ENCODE results near the gene VAT1. TPM values are rescaled to one million over a fixed set of nuclear protein-coding genes. Genes with fewer than 3 reads are reported as not detected.
A peak's percentile ranks its signal among the peaks of the same experiment; 100 is the strongest.
"Not testable (repeated sequence)": the region's sequence is repeated elsewhere in the genome, so short reads cannot be mapped to it uniquely, and the experiment has no call there.

The VAT1 gene
- total RNA-seq, 3 donors from 2014 or later: 35.2 to 142 (median 48.7) TPM

- intact Hi-C loops (cut with DNase I, micrococcal nuclease): no loop called here
- Histone ChIP-seq H3K4me3 (no peak overlapping the region), H3K36me3 (ENCODE audit: low read depth) (peaks cover 15% of the 10 kb centered on the region), H3K9me3 (no peaks in the 10 kb centered on the region), H3K4me1 (ENCODE audit: low read depth) (peaks cover 10% of the 10 kb centered on the region)
- ATAC-seq (no peak), DNase-seq (no peak)
- no peak for TF ChIP-seq CTCF (IDR thresholded peaks at IDR 0.05)
Observed at GRCh38 chr17:42985225-42985624, 37.0 kb downstream of the VAT1 start.

- Histone ChIP-seq H3K36me3 (ENCODE audit: low read depth) (no peaks in the 10 kb centered on the region), H3K4me1 (ENCODE audit: low read depth) (peaks cover 14% of the 10 kb centered on the region), H3K9me3 (no peaks in the 10 kb centered on the region), H3K4me3 (no peak overlapping the region)
- no peak for DNase-seq
- no peak for TF ChIP-seq CTCF (IDR thresholded peaks at IDR 0.05)
- intact Hi-C loops (cut with DNase I, micrococcal nuclease): no loop called here
- ATAC-seq: no peak
Observed at GRCh38 chr17:42982266-42982665, 39.9 kb downstream of the VAT1 start.

DNA sequence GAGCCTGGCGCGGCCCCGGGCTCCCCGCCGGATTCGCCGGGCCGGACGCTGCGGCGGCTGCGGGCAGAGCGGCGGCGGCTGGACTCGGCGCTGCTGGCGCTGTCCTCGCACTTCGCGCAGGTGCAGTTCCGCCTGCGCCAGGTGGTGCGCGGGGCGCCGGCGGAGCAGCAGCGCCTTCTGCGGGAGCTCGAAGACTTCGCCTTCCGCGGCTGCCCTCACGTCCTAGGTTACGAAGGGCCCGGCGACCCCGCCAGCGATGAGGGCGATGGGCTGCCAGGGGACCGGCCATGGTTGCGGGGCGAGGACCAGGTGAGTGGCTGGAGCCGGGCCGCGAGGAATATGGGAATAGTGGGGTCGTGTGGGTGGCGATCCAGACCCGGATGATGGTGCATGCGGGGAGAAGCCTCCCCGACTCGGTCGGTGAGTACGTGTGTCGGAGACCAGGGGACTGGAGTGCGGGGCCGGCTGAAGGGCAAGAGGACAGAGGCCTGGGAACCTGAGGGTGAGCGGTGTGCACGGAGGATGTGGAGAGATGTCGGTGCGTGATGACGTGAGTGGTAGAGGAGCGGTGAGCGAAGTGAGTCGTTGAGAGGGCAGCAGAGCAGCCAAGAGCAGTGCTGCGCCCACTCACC lies 41.3 kb downstream of the VAT1 start:
- ATAC-seq (peak; percentile 71), DNase-seq (peak; percentile 68 to 82 (median 78))
- no peak for TF ChIP-seq CTCF (IDR thresholded peaks at IDR 0.05)
- H3K4me3 ChIP-seq: peak overlapping the region; percentile 97
- peaks cover 14% of the 10 kb centered on the region for H3K4me1 ChIP-seq (ENCODE audit: low read depth)
- intact Hi-C loops (cut with DNase I, micrococcal nuclease): no loop called here
- no peaks in the 10 kb centered on the region for H3K36me3 ChIP-seq (ENCODE audit: low read depth)
- no peaks in the 10 kb centered on the region for H3K9me3 ChIP-seq

GRCh38 chr17:42980274-42980765 lies 41.9 kb downstream of the VAT1 start, which contains the start of gene RUNDC1:
Gene RUNDC1 (plus strand): TSS chr17:42980565. CDS start chr17:42980577, 12 bp downstream.
- H3K9me3 ChIP-seq: no peaks in the 10 kb centered on the region
- intact Hi-C loops (cut with DNase I, micrococcal nuclease): no loop called here
- no peaks in the 10 kb centered on the region for H3K36me3 ChIP-seq (ENCODE audit: low read depth)
- H3K4me3 ChIP-seq: peak within 1 kb of the TSS; percentile 97
- DNase-seq (peak; percentile 98 to 99 (median 98)), ATAC-seq (peak; percentile 92)
- H3K4me1 ChIP-seq (ENCODE audit: low read depth): peaks cover 14% of the 10 kb centered on the region
- no peak for TF ChIP-seq CTCF (IDR thresholded peaks at IDR 0.05)

- ATAC-seq: peak; percentile 60
- Histone ChIP-seq H3K4me3 (peak within 1 kb of the TSS; percentile 97), H3K36me3 (ENCODE audit: low read depth) (no peaks in the 10 kb centered on the region), H3K9me3 (no peaks in the 10 kb centered on the region), H3K4me1 (ENCODE audit: low read depth) (peaks cover 14% of the 10 kb centered on the region)
- intact Hi-C loops (cut with DNase I, micrococcal nuclease): no loop called here
- no peak for TF ChIP-seq CTCF (IDR thresholded peaks at IDR 0.05)
- peak; percentile 62 to 78 (median 73) for DNase-seq
Observed at GRCh38 chr17:42979511-42980273, 42.5 kb downstream of the VAT1 start, which contains the start of gene PTGES3L. Gene PTGES3L (minus strand): TSS chr17:42980080. CDS start chr17:42980053, 27 bp downstream.

- DNase-seq; H3K9me3 ChIP-seq; H3K4me1 ChIP-seq (ENCODE audit: low read depth); ATAC-seq; H3K36me3 ChIP-seq (ENCODE audit: low read depth); intact Hi-C loops (cut with DNase I, micrococcal nuclease); H3K4me3 ChIP-seq: not testable (repeated sequence)
Observed at GRCh38 chr17:42975701-42976100, 46.5 kb downstream of the VAT1 start.

Data from mucosa of descending colon (tissue), 3 donors.